ENCODE results near the gene RWDD3. TPM values are rescaled to one million over a fixed set of nuclear protein-coding genes. Genes with fewer than 3 reads are reported as not detected.

RWDD3 gene
- total RNA-seq, 1 experiment from 2014 or later: 6.1 TPM

DNA sequence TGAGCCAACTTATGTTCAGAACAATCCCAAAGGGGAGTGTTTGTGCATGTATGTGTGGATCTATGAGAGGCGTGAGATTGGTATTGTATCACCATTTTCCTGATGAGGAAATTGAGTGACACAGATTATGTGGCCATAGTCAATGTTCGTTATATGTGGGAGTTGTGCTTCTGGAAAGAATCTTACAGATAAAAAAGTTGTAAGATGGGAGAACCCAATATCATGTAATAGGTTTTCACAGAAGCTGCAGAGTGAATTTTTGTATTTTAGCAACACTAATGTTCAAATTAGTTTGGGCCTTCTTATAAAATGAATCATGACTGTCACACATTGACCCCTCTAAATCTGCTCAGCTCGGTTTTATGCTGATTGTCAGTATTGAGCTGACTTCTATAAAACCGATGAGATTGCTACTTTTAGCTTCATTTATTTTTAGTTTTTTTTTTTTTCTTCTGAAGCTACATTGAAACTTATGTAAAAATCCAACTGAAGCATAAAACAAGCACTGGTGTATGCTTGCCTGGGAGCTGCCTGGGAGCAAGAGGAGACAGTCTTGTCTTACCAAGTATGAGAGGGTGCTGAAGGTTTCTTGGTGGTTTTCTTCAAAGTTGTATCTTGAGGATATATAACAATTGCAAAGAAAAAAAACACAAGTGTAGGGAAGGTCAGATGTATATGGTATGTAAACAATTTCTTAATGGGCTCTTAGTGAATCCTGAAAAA is 4.1 kb downstream of the RWDD3 start:
- in situ Hi-C loops (cut with HindIII; ENCODE audit: low pct_unique_long_range_greater_than_20kb, low sequenced_read_pairs): no loop called here
- no TSS peak for BruUV-seq (replicated peaks)
- intact Hi-C loops (cut with micrococcal nuclease; ENCODE audit: unreplicated experiment): loop anchor here (10.0 kb wide), 1 partner anchor 123 kb away; the partner anchor contains the start of gene TLCD4

DNA sequence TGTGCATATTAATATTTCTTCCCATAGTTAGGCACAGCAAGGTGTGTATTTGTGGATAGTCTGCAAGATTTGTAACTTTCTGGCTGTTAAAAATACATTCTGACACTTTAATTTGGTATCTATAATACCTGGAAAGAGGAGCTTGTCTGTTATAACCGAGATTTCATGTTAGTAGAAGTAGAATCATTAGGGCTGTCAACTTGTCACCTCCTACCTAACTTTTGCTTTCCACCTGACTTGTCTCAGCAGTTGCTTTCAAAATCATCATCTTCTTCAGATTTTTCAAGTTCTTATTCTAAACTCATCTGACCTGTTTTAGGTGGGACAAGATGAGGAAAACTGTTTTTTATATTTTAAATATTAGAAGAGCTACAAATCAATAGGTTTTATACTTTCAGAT is 11.0 kb downstream of the RWDD3 start:
- no peaks in the 10 kb centered on the region; the same call in 1 of the 2 replicates for H3K4me1 ChIP-seq (ENCODE audit: control insufficient read depth, insufficient read depth, low read length)

More for the DNA sequence above, 4.1 kb downstream of the RWDD3 start:
- TF ChIP-seq, protein P1, sequence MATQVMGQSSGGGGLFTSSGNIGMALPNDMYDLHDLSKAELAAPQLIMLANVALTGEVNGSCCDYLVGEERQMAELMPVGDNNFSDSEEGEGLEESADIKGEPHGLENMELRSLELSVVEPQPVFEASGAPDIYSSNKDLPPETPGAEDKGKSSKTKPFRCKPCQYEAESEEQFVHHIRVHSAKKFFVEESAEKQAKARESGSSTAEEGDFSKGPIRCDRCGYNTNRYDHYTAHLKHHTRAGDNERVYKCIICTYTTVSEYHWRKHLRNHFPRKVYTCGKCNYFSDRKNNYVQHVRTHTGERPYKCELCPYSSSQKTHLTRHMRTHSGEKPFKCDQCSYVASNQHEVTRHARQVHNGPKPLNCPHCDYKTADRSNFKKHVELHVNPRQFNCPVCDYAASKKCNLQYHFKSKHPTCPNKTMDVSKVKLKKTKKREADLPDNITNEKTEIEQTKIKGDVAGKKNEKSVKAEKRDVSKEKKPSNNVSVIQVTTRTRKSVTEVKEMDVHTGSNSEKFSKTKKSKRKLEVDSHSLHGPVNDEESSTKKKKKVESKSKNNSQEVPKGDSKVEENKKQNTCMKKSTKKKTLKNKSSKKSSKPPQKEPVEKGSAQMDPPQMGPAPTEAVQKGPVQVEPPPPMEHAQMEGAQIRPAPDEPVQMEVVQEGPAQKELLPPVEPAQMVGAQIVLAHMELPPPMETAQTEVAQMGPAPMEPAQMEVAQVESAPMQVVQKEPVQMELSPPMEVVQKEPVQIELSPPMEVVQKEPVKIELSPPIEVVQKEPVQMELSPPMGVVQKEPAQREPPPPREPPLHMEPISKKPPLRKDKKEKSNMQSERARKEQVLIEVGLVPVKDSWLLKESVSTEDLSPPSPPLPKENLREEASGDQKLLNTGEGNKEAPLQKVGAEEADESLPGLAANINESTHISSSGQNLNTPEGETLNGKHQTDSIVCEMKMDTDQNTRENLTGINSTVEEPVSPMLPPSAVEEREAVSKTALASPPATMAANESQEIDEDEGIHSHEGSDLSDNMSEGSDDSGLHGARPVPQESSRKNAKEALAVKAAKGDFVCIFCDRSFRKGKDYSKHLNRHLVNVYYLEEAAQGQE (IDR thresholded peaks at IDR 0.05; ENCODE audit: insufficient read depth in 1 of 2, low read depth in 2 of 2, low read length in 1 of 2): no peak
- TF ChIP-seq TCF7L2 (IDR thresholded peaks at IDR 0.05; ENCODE audit: low read depth, low read length) (no peak), SIN3A (IDR thresholded peaks at IDR 0.05; ENCODE audit: borderline replicate concordance, insufficient read depth, low read depth, low read length) (no peak), POLR2AphosphoS5 (IDR thresholded peaks at IDR 0.05; ENCODE audit: low read depth, low read length) (no peak)
- TF ChIP-seq, protein P2, sequence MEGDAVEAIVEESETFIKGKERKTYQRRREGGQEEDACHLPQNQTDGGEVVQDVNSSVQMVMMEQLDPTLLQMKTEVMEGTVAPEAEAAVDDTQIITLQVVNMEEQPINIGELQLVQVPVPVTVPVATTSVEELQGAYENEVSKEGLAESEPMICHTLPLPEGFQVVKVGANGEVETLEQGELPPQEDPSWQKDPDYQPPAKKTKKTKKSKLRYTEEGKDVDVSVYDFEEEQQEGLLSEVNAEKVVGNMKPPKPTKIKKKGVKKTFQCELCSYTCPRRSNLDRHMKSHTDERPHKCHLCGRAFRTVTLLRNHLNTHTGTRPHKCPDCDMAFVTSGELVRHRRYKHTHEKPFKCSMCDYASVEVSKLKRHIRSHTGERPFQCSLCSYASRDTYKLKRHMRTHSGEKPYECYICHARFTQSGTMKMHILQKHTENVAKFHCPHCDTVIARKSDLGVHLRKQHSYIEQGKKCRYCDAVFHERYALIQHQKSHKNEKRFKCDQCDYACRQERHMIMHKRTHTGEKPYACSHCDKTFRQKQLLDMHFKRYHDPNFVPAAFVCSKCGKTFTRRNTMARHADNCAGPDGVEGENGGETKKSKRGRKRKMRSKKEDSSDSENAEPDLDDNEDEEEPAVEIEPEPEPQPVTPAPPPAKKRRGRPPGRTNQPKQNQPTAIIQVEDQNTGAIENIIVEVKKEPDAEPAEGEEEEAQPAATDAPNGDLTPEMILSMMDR (IDR thresholded peaks at IDR 0.05): no peak
- no peaks in the 10 kb centered on the region for H3K27me3 ChIP-seq (ENCODE audit: control insufficient read depth, insufficient read depth, low read length)
- H3K4me3 ChIP-seq (ENCODE audit: low read depth in 2 of 2, low read length in 2 of 2): no peak overlapping the region
- H3K9me3 ChIP-seq (ENCODE audit: control insufficient read depth, insufficient read depth, low read depth, low read length): no peaks in the 10 kb centered on the region; the same call in 1 of the 2 replicates
- no peaks in the 10 kb centered on the region; the same call in 1 of the 2 replicates for H3K36me3 ChIP-seq (ENCODE audit: control insufficient read depth, insufficient read depth, low read length)
- DNase-seq (ENCODE audit: low read depth, low spot score): no peak
- ChIA-PET POLR2A (interaction anchor here (0.5 to 0.8 kb wide), 2 partner anchors 165 to 196 kb away, joined by 4 to 6 read pairs; partner anchors contain the start of gene ALG14), CTCF (no interaction called here)
- no peak overlapping the region for H3K27ac ChIP-seq (ENCODE audit: low read length)
- H3K4me1 ChIP-seq (ENCODE audit: control insufficient read depth, insufficient read depth, low read length): peaks cover 2% of the 10 kb centered on the region; the same call in 1 of the 2 replicates
- no peak for ATAC-seq

More for the DNA sequence above, 11.0 kb downstream of the RWDD3 start:
- H3K4me3 ChIP-seq (ENCODE audit: low read depth in 2 of 2, low read length in 2 of 2): no peak overlapping the region
- CTCF ChIA-PET: interaction anchor here (0.6 kb wide), 1 partner anchor 1219 kb away, joined by 3 read pairs; no protein-coding TSS in a partner anchor
- intact Hi-C loops (cut with micrococcal nuclease; ENCODE audit: unreplicated experiment) (no loop called here), in situ Hi-C loops (cut with HindIII; ENCODE audit: low pct_unique_long_range_greater_than_20kb, low sequenced_read_pairs) (no loop called here)
- H3K36me3 ChIP-seq (ENCODE audit: control insufficient read depth, insufficient read depth, low read length): no peaks in the 10 kb centered on the region; the same call in 1 of the 2 replicates
- DNase-seq (ENCODE audit: low read depth, low spot score): no peak
- TF ChIP-seq, protein P2 (IDR thresholded peaks at IDR 0.05): no peak
- TF ChIP-seq, protein P1 (IDR thresholded peaks at IDR 0.05; ENCODE audit: insufficient read depth in 1 of 2, low read depth in 2 of 2, low read length in 1 of 2): no peak
- no peak for TF ChIP-seq SIN3A (IDR thresholded peaks at IDR 0.05; ENCODE audit: borderline replicate concordance, insufficient read depth, low read depth, low read length)
- TF ChIP-seq POLR2AphosphoS5 (IDR thresholded peaks at IDR 0.05; ENCODE audit: low read depth, low read length): no peak
- TF ChIP-seq TCF7L2 (IDR thresholded peaks at IDR 0.05; ENCODE audit: low read depth, low read length): no peak
- H3K27ac ChIP-seq (ENCODE audit: low read length): no peak overlapping the region
- H3K9me3 ChIP-seq (ENCODE audit: control insufficient read depth, insufficient read depth, low read depth, low read length): no peaks in the 10 kb centered on the region; the same call in 1 of the 2 replicates
- BruUV-seq (replicated peaks): no TSS peak
- ATAC-seq: no peak
- POLR2A ChIA-PET: no interaction called here
- H3K27me3 ChIP-seq (ENCODE audit: control insufficient read depth, insufficient read depth, low read length): no peaks in the 10 kb centered on the region
